Hepatocyte (in vitro differentiated cells): ENCODE measurements around the gene ERICH4.

Experiments used
- CTCF ChIP-seq: fragments of 200-600 bp; sonication (generic); IDR thresholded peaks from 2 replicates; pipeline ENCODE4 v1.5.1; 2016; ENCODE audit warnings: antibody characterized with exemption, mild to moderate bottlenecking; ENCODE audit not compliant: poor library complexity
- EZH2 ChIP-seq: fragments of 200-600 bp; sonication (generic); IDR thresholded peaks from 2 replicates; pipeline ENCODE4 v1.6.1; 2016; ENCODE audit warnings: antibody characterized with exemption, mild to moderate bottlenecking, borderline replicate concordance

- TF ChIP-seq CTCF (no peak), EZH2 (no peak)
Observed at GRCh38 chr19:41436674-41436951, 6.3 kb upstream of the ERICH4 start.
